ENCODE measurements around the gene STK11. TPM values are rescaled to one million over a fixed set of nuclear protein-coding genes. Genes with fewer than 3 reads are reported as not detected.

STK11 gene
- total and polyA plus RNA-seq, 7 experiments from 2014 or later, result 13.9 to 91.3 (median 71.5) TPM

DNA sequence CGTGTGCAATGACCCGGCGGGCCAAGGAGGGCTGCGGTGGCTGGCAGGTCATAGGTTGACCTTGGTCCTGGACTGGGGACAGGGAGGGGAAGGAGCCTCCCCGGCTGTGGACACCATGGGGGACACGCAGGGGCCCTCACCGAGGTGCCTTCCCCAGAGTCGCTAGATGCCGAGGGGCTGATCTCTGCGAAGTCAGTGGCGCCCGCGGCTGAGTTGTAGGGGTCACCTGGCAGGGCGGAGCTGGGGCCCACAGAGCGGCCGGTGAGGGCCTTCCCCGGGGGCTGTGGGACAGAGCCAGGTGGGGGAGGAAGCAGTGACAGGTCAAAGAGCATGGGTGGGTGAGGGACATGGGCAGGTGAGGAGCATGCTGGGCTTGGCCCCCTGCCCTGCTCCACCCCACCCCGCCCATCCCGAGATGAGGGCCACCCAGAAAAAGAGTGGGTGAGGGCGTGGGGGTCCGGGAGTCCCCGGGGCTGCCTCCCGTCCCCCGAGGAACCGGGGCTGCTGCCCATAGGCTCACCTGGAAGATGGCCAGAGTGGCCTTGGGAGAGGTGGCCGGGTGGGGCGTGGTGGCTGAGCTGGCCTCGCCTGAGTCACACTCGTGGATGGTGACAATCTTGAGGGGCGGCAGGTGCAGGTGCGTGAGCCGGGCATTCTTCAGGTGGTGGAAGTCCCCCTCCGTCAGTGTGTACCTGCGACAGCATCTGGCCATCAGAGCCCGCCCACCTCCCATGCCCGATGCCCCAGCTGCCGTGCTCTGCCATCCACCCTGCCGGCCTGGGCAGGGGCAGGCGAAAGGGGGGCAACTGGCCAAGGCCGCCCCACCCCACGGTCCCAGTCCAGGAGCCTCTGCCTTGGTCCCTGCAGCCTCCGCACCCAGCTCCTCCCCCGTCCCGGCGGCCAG is 28.7 kb downstream of the STK11 start:
- Histone ChIP-seq H3K36me3 (ENCODE audit: control insufficient read depth in 2 of 3, insufficient read depth in 3 of 3, low read length in 3 of 3) (no peaks in the 10 kb centered on the region), H3K27ac (ENCODE audit: low read depth, low read length) (no peak overlapping the region), H3K27me3 (ENCODE audit: control insufficient read depth in 2 of 2, insufficient read depth in 2 of 2, low read length in 2 of 2) (no peaks in the 10 kb centered on the region), H3K4me1 (ENCODE audit: control insufficient read depth in 2 of 2, insufficient read depth in 2 of 2, low read length in 2 of 2) (peaks cover 0 to 5% of the 10 kb centered on the region in 2 donors), H3K4me3 (ENCODE audit: low read length) (no peak overlapping the region), H3K9me3 (ENCODE audit: control insufficient read depth in 2 of 3, low read length in 3 of 3) (no peaks in the 10 kb centered on the region)
- CTCF ChIA-PET, result no interaction called here
- no peak overlapping the region for H3K4me3 Mint-ChIP-seq
- no peak overlapping the region for H3K27ac Mint-ChIP-seq
- peaks cover 7 to 13% (median 12%) of the 10 kb centered on the region in 7 donors for H3K4me1 Mint-ChIP-seq
- POLR2A ChIA-PET, result no interaction called here
- H3K27me3 Mint-ChIP-seq, result peaks cover 4 to 15% (median 9%) of the 10 kb centered on the region in 5 donors
- no peak for ATAC-seq
- DNase-seq, result peak in 1 of 9 donors; percentile 8
- no peaks in the 10 kb centered on the region for H3K9me3 Mint-ChIP-seq
- no peaks in the 10 kb centered on the region for H3K36me3 Mint-ChIP-seq
- intact Hi-C loops (cut with micrococcal nuclease), result no loop called here

GRCh38 chr19:1234955-1235380 is 29.4 kb downstream of the STK11 start:
- H3K4me3 Mint-ChIP-seq, result peak overlapping the region in 1 of 10 donors; percentile 53
- peaks cover 4 to 19% (median 9%) of the 10 kb centered on the region in 5 donors for H3K27me3 Mint-ChIP-seq
- DNase-seq (peak in 1 of 9 donors; percentile 7), ATAC-seq (no peak)
- Histone ChIP-seq H3K4me3 (ENCODE audit: low read length) (no peak overlapping the region), H3K9me3 (ENCODE audit: control insufficient read depth in 2 of 3, low read length in 3 of 3) (no peaks in the 10 kb centered on the region), H3K27me3 (ENCODE audit: control insufficient read depth in 2 of 2, insufficient read depth in 2 of 2, low read length in 2 of 2) (no peaks in the 10 kb centered on the region), H3K4me1 (ENCODE audit: control insufficient read depth in 2 of 2, insufficient read depth in 2 of 2, low read length in 2 of 2) (peaks cover 0 to 7% of the 10 kb centered on the region in 2 donors), H3K27ac (ENCODE audit: low read depth, low read length) (no peak overlapping the region), H3K36me3 (ENCODE audit: control insufficient read depth in 2 of 3, insufficient read depth in 3 of 3, low read length in 3 of 3) (no peaks in the 10 kb centered on the region)
- ChIA-PET CTCF (no interaction called here), POLR2A (no interaction called here)
- H3K36me3 Mint-ChIP-seq, result no peaks in the 10 kb centered on the region
- intact Hi-C loops (cut with micrococcal nuclease), result no loop called here
- no peak overlapping the region for H3K27ac Mint-ChIP-seq
- H3K4me1 Mint-ChIP-seq, result peaks cover 8 to 15% (median 15%) of the 10 kb centered on the region in 7 donors
- H3K9me3 Mint-ChIP-seq, result no peaks in the 10 kb centered on the region

GRCh38 chr19:1235625-1236538 is 30.3 kb downstream of the STK11 start:
- Mint-ChIP-seq H3K9me3 (no peaks in the 10 kb centered on the region), H3K27me3 (peaks cover 4 to 19% (median 9%) of the 10 kb centered on the region in 5 donors), H3K4me1 (peaks cover 8 to 18% (median 15%) of the 10 kb centered on the region in 7 donors), H3K4me3 (peak overlapping the region in 3 of 10 donors; percentile 12 to 53 (median 31)), H3K36me3 (no peaks in the 10 kb centered on the region), H3K27ac (no peak overlapping the region)
- Histone ChIP-seq H3K27me3 (ENCODE audit: control insufficient read depth in 2 of 2, insufficient read depth in 2 of 2, low read length in 2 of 2) (no peaks in the 10 kb centered on the region), H3K4me3 (ENCODE audit: low read length) (no peak overlapping the region), H3K27ac (ENCODE audit: low read depth, low read length) (no peak overlapping the region), H3K9me3 (ENCODE audit: control insufficient read depth in 2 of 3, low read length in 3 of 3) (no peaks in the 10 kb centered on the region), H3K36me3 (ENCODE audit: control insufficient read depth in 2 of 3, insufficient read depth in 3 of 3, low read length in 3 of 3) (no peaks in the 10 kb centered on the region), H3K4me1 (ENCODE audit: control insufficient read depth in 2 of 2, insufficient read depth in 2 of 2, low read length in 2 of 2) (peaks cover 2 to 11% of the 10 kb centered on the region in 2 donors)
- intact Hi-C loops (cut with micrococcal nuclease), result no loop called here
- ATAC-seq, result no peak
- DNase-seq, result peak in 1 of 9 donors; percentile 5
- POLR2A ChIA-PET, result no interaction called here
- CTCF ChIA-PET, result no interaction called here

GRCh38 chr19:1236576-1236975 is 31.0 kb downstream of the STK11 start:
- CTCF ChIA-PET, result no interaction called here
- Histone ChIP-seq H3K36me3 (ENCODE audit: control insufficient read depth in 2 of 3, insufficient read depth in 3 of 3, low read length in 3 of 3) (no peaks in the 10 kb centered on the region), H3K27ac (ENCODE audit: low read depth, low read length) (no peak overlapping the region), H3K27me3 (ENCODE audit: control insufficient read depth in 2 of 2, insufficient read depth in 2 of 2, low read length in 2 of 2) (no peaks in the 10 kb centered on the region), H3K4me3 (ENCODE audit: low read length) (no peak overlapping the region), H3K4me1 (ENCODE audit: control insufficient read depth in 2 of 2, insufficient read depth in 2 of 2, low read length in 2 of 2) (peaks cover 9 to 17% of the 10 kb centered on the region in 2 donors), H3K9me3 (ENCODE audit: control insufficient read depth in 2 of 3, low read length in 3 of 3) (no peaks in the 10 kb centered on the region)
- Mint-ChIP-seq H3K27me3 (peaks cover 4 to 22% (median 9%) of the 10 kb centered on the region in 5 donors), H3K4me1 (peaks cover 12 to 25% (median 21%) of the 10 kb centered on the region in 7 donors), H3K36me3 (peaks cover 0 to 2% (median 0%) of the 10 kb centered on the region in 5 donors), H3K9me3 (peaks cover 0 to 3% (median 0%) of the 10 kb centered on the region in 11 donors), H3K4me3 (peak overlapping the region in 2 of 10 donors; percentile 31 to 53), H3K27ac (no peak overlapping the region)
- intact Hi-C loops (cut with micrococcal nuclease), result no loop called here
- ATAC-seq (no peak), DNase-seq (no peak)
- POLR2A ChIA-PET, result no interaction called here

- ChIA-PET POLR2A (no interaction called here), CTCF (no interaction called here)
- Histone ChIP-seq H3K36me3 (ENCODE audit: control insufficient read depth in 2 of 3, insufficient read depth in 3 of 3, low read length in 3 of 3) (no peaks in the 10 kb centered on the region), H3K9me3 (ENCODE audit: control insufficient read depth in 2 of 3, low read length in 3 of 3) (no peaks in the 10 kb centered on the region), H3K4me3 (ENCODE audit: low read length) (no peak overlapping the region), H3K4me1 (ENCODE audit: control insufficient read depth in 2 of 2, insufficient read depth in 2 of 2, low read length in 2 of 2) (peaks cover 11 to 17% of the 10 kb centered on the region in 2 donors), H3K27me3 (ENCODE audit: control insufficient read depth in 2 of 2, insufficient read depth in 2 of 2, low read length in 2 of 2) (no peaks in the 10 kb centered on the region), H3K27ac (ENCODE audit: low read depth, low read length) (no peak overlapping the region)
- Mint-ChIP-seq H3K9me3 (peaks cover 0 to 3% (median 0%) of the 10 kb centered on the region in 11 donors), H3K4me1 (peaks cover 13 to 28% (median 21%) of the 10 kb centered on the region in 7 donors), H3K4me3 (peak overlapping the region in 4 of 10 donors; percentile 27 to 67 (median 61)), H3K36me3 (peaks cover 0 to 2% (median 0%) of the 10 kb centered on the region in 5 donors), H3K27me3 (peaks cover 4 to 22% (median 9%) of the 10 kb centered on the region in 5 donors), H3K27ac (no peak overlapping the region)
- ATAC-seq, result no peak
- no peak for DNase-seq
- intact Hi-C loops (cut with micrococcal nuclease), result no loop called here
Observed at GRCh38 chr19:1237027-1237659, 31.6 kb downstream of the STK11 start.

DNA sequence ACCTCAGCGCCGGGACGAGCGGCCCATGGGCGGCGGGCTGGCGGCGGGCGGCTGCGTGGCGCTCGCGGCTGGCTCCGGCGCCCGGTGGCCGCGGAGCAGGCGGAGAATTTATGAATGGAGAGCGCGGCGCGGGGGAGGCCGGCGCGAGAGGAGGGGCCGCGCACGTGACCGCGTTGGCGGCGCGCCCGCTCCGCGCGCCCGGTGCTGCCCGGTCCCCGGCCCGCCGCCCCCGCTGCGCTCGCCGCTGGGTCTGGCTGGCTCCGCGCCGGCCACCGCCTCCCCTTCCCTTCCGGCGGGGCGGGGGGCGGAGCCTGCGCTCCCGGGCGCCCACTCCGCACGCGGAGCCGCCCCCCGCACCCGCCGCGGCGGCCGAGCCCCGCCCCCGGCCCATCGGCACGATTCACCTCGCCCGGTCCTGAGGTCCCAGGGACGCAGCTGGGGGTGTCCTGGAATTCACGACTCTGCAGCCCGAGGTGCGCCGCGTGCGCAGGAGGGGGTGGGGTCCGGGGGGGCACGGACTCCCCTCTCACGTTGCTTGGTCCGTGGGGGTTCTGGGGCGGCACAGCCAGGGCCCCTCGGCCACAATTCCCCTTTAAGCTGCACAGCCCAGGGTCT is 32.3 kb downstream of the STK11 start, which contains the start of gene CBARP:
Gene CBARP (minus strand): TSS at position 252 of the 615 bp plus-strand sequence. CDS start 1,905 bp downstream, outside the sequence.
- ChIA-PET CTCF (no interaction called here), POLR2A (interaction anchor here (0.6 to 2.1 kb wide), 4 partner anchors 26 to 150 kb away, joined by 3 to 17 read pairs (median 4); partner anchors contain the start of gene CIRBP)
- peak within 1 kb of the TSS; percentile 69 to 93 (median 83) for H3K4me3 Mint-ChIP-seq
- Histone ChIP-seq H3K9me3 (ENCODE audit: control insufficient read depth in 2 of 3, low read length in 3 of 3) (no peaks in the 10 kb centered on the region), H3K4me1 (ENCODE audit: control insufficient read depth in 2 of 2, insufficient read depth in 2 of 2, low read length in 2 of 2) (peaks cover 16 to 21% of the 10 kb centered on the region in 2 donors), H3K4me3 (ENCODE audit: low read length) (no peak within 1 kb of the TSS), H3K27me3 (ENCODE audit: control insufficient read depth in 2 of 2, insufficient read depth in 2 of 2, low read length in 2 of 2) (no peaks in the 10 kb centered on the region), H3K36me3 (ENCODE audit: control insufficient read depth in 2 of 3, insufficient read depth in 3 of 3, low read length in 3 of 3) (no peaks in the 10 kb centered on the region), H3K27ac (ENCODE audit: low read depth, low read length) (peak within 1 kb of the TSS; percentile 27)
- peaks cover 0 to 3% (median 0%) of the 10 kb centered on the region in 11 donors for H3K9me3 Mint-ChIP-seq
- intact Hi-C loops (cut with micrococcal nuclease), result no loop called here
- H3K4me1 Mint-ChIP-seq, result peaks cover 13 to 34% (median 21%) of the 10 kb centered on the region in 7 donors
- H3K27me3 Mint-ChIP-seq, result peaks cover 4 to 22% (median 9%) of the 10 kb centered on the region in 5 donors
- H3K36me3 Mint-ChIP-seq, result peaks cover 0 to 2% (median 0%) of the 10 kb centered on the region in 5 donors
- ATAC-seq (no peak), DNase-seq (peak in 3 of 9 donors; percentile 22 to 64 (median 35))
- peak within 1 kb of the TSS; percentile 4 to 93 (median 86) for H3K27ac Mint-ChIP-seq

All from naive thymus-derived CD4-positive, alpha-beta T cell (primary cell).